DMS114 treated with DMSO at 0.1 percent for 48 hours (cell line): ENCODE results near the gene ARVCF.

Experiments
- DNase-seq: peaks from one replicate; lab custom pipeline; 2025; ENCODE audit not compliant: unreplicated experiment; lab: John Stamatoyannopoulos, UW

The ARVCF gene

DNA sequence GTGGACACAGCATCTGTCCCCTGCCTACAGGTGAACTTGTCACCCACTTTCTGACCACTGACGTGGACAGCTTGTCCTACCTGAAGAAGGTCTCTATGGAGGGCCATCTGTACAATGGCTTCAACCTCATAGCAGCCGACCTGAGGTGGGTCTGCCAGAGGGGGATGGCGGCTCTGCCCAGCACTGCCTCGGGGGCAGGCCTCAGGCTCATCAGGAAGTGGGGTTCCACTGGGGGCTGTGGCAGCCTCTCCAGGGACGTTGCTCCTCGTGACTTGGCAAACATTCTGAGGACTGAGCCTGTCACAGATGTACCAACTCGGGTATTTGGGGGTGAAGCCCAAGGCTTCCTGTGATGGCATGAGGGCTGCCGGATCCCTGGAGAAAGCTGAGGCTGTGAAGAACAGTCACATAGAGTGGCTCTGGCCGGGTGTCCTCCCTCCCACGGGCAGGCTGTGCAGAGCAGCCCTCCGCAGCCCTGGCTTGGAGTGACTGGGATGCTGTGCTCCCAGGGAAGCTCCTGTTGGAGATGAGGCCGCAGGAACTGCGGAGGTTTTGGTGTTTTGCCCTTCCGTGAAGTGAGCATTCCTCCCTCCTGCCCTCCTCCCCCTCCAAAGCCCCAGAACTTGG, 36.9 kb upstream of the ARVCF start:
- DNase-seq = no peak

DNA sequence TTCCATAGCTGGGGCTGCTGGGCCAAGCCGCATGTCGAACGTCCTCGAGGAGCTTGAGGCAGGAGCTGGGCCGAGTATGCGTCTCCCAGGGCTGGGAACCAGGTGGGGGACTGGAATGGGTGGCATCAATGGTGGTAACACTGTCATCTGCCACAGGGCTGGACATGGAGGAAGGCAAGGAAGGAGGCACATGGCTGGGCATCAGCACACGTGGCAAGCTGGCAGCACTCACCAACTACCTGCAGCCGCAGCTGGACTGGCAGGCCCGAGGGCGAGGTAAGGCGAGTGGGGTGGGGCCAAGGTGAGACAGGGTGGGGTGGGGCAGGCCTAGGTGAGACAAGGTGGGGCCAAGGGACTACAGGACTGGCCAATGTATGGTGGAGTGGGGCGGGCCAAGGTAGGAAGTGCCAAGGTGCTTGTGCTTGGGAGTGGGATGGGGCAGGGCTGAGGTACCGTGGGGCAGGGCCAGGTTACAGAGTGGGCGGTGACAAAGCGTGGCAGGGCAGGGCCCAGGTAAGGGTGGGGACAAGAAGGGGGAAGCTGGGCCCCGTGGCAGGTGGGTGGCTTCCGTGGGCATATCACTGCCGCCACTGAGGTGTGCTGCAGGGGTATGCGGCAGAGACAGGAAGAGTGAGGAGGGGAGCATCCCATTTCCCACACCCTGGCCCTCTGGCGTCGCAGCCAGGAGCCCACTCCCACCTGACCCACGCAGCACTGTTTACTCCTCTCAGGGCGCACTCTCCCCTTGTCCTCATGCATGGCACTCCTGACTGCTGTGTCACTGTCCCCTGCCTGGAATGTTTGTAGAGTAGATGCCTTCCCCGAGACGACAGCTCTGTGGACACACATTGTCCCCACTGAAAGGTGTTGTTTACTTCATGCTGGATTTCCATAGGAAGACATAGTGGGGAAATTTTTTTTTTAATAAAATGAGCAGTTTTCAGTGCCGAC, 36.0 kb upstream of the ARVCF start:
- no peak for DNase-seq

DNA sequence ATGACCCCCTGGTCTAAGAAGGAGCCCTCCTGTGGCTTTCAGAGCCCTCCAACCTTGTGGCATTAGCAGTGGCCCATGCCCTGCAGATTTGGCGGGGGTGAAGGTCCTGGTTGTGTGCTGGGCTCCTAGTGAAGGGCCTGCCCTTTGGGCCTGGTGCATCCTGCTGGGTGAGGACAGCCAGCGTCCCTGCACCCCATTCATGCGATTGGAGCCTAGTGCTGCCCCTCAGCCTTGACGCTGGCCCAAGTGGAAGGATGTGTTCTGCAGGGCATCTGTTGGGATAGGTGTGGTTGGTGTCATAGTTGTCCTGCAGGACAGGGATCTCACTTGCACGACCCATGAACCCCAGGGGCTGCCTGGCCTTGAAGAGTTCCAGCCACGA, 35.3 kb upstream of the ARVCF start:
- DNase-seq = no peak

DNA sequence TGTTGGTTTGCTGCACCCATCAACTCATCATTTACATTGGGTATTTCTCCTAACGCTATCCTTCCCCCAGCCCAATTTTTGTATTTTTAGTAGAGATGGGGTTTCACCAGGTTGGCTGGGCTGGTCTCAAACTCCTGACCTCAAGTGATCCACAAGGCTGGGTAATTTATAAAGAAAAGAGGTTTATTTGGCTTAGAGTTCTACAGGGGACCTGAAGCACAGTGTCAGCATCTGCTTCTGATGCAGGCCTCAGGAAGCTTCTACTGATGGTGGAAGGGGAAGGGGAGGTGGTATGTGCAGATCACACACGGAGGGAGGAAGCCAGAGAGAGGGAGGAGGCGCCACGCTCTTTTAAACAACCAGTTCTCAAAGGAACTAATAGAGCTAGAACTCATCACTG, 30.1 kb upstream of the ARVCF start:
- DNase-seq = no peak

DNA sequence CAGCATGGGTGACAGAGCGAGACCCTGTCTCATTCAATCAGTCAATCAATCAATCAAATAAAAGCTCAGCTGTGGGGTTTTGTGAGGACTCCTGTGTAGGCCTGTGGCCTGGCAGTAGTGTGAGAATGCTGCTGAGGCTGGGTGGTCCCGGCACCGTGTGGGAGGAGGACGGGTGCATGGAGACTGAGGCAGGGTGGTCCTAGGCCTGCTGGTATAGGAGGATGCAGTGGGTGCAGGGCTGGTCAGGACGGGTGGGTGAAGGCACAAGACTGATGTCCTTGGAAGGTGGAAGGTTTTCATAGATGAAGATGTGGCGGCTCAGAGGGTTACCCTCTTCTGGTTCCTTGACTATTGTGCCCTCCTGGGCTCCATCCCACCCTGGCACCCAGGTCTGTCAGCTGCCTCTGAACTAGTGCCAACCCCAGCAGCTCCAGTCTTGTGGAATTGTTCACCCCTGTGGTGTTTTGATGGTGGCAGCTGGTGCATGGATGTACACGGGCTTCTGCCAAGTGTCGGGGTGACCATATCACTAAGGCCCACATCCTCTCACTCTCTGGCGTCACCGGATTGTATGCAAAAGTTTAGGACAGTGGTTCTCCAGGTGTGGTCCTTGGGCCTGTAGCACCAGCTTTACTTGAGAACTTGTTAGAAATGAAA, 28.0 kb upstream of the ARVCF start:
- no peak for DNase-seq

DNA sequence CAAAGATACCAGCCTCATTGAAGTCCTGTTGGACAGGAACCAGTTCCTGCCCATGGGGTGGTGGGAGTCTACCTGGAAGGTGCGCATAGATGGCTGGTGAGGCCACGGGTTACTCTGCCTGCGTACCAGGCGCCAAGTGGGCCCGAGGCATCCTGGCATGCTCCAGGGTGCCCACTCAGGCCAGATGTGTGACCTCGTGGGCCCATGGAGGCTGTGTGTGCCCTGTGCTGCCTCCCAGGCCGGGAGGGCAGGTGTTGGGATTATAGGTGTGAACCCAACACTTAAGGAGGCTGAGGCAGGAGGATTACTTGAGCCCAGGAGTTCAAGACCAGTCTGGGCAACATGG, 27.3 kb upstream of the ARVCF start:
- DNase-seq = no peak

DNA sequence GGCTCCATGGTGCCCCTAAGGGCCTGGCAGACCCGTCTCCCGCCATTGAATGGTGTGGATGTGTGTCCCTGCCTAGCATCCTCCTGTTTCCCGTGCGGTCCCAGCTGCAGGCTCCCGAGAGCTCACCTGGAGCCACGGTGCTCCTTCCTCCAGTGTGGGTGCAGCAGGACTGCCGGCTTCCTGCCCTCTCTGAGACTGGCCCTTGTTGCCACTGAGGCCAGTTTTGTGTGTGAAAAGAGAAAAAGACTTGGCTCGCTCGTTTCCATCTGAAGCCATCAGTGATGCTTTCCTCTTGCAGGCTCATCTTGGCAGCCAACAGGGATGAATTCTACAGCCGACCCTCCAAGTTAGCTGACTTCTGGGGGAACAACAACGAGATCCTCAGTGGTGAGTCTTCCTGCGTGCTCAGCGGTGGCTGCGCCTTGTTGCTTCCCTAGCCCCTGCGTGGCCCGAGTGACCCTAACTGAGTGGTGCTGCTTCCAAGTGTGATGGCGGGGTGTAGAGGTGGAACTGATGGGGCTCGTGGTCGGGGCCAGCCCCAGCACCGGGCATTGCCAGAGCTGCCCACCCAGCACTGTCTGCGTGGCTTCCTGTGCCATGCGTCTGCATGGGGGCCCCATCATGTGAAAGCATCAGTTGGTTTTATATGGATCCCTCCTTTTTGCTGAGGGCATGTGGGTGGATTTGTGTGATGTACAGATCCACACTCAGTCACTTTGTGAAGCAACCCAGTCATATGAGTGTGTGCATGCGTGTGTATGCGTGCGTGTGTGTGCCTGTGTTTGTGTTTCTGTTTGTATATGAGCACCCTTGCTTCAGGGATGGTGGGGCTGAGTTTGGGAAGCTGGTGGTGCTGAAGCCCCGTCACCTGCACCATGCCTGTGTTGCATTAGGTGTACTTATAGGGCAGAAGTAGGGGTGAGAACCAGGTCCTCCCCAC, 26.7 kb upstream of the ARVCF start:
- no peak for DNase-seq

DNA sequence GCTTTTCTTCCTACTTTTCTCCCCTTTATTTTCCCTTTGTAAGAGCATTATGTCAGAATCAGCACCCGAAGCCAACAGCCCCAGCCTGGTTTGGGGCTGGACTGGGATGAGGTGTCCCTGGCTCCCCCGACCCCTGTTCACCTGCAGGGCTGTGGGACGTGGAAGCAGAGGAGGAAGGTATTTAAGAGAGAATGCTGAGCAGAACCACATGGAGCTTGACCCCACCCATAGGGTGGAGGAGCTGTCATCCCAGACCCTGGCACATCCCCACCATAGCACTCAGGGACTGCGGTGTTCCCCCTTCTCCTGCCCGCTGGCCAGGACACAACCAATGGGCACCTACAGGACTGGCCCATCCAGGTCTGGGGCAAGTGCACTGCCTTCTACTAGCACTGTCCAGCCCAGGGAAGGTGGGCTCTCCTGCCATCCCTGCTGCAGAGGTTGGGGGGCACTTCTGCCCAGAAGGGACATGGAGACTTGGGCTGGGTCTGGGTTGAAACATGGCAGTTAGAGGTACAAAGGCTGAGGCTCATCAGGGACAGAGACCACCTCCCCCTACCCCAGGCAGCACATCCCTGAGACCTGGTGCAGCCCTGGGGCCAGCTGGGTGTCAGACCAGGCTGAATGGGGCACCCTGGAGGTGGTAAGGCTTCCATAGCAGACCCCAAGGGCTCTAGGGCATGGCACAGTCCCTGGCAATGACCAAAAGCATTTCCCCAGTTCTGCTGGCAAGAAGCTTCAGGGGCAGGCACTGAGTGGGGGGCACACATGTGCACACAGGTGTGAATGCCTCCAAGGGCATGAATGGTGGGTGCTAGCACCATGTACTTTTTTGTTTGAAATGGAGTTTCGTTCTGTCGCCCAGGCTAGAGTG, 23.9 kb upstream of the ARVCF start:
- no peak for DNase-seq

DNA sequence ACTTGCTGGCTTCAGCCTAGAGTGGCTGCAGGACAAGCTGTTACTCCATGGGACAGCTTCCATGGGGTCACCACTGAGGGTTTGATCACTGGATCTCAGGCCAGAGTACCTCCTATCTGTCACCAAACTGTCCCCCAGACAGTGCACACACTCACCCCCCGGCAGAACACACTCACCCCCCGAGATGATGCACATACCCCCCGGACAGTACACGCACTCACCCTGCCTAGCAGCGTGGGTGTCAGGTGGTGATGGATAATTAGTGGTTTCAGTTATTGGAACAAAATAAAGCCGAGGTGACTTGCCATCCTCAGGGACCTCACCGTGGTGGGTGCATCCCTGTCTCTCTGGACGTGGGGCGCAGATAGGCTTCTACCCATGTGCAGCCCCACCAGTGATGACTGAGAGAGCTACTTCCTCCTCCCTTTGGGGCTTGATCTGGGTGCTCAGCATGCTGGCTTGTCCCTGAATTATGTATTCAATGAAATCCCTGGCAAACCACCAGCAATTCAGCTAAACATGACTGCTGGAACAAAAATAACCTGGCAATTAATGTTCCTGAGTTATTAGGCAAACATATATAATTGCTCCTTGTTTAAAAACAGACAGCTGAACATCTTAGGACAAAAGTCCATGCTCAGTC, 23.2 kb upstream of the ARVCF start:
- DNase-seq = no peak

DNA sequence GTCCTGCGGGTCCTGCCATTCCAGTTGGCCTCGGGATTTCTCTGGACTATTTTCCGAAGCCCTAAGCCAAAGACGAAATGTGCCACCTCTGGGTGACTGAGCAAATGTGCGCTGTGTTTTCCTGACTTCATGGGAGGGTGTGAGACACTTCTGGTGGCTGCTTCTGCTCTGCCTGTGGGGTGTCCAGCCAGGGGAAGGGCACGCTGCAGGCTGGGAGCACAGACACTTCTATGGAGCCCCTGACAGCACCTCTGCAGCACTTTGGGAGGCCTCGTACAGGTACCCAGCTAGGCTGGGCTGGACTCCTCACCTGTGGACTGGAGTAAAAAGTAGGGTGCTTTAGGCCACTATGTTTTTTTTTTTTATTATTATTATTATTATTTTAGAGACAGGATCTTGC, 22.0 kb upstream of the ARVCF start:
- DNase-seq = no peak

DNA sequence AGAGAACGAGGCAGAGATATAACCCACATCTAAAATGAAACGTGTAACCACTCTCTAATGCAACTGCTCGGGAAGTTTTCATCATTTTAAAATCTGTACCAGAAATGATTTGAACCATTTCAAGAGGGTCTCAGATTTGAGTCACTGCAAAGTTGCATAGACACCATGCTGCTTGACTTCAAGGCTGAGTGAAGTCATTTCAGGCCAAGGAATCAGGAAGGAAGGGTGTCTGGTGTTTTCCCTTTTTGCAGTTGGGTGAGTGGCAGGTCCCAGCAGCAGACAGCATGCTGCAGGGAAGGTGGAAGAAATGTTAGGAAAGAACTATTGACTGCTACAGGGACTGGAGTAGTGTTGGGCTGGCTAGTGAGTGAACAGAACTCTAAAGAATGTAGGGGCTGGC, 20.8 kb upstream of the ARVCF start:
- no peak for DNase-seq

DNA sequence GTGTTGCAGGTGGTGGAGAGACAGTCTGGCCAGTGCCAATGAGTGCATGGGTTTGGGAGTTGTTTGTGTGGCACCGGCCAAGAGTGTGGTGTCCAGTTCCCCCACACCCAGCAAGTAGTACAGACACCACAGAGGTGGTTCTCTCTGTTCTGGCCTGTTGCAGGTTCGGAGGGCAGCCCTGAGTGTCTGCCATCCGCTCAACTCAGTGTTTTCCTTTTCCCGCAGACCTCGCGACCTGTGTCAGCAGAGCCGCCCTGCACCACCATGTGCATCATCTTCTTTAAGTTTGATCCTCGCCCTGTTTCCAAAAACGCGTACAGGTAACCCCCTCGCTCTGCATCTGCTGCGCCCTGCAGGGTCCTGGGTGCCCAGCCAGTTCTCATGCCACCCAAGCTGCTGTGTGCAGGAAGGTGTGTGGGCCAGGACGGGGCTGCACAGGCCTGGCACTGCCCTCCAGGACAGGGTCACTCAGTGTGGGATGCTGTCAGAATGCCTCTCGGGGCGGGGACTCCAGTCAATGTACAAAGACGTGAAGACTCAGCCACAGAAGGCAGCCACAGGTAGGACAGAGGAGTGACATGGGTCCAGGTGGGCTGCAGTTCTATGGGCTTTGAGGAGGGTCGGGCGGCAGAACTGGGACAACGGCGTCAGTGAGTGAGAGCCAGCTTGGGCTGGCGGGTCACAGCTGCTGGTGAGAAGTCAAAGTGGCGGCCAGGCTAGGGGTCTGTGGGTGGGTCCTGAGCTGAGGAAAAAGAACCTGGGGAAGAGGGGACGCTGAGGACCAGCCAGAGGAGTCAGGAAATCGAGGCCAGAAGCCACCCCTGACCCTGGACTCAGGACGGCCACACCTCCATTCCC, 20.1 kb upstream of the ARVCF start:
- DNase-seq = no peak

DNA sequence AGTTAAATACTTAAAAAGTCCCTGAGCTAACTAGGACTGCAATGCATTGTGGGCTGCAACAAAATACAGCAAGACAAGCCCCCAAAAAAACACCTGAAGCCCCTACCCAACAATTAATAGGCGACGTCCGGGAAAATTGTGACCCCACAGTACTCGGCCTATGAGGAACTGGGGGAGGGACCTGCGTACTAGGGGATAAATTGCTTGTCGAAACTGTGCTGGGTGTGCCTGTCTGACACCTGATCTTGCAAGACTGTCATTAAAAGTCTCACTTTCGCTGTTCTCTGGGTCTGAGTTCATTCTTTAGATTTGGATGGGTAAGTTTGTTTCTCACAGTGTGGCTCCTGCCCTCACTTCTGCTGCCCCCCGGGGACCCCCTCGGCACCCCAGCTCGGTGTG, 19.5 kb upstream of the ARVCF start:
- DNase-seq = no peak

DNA sequence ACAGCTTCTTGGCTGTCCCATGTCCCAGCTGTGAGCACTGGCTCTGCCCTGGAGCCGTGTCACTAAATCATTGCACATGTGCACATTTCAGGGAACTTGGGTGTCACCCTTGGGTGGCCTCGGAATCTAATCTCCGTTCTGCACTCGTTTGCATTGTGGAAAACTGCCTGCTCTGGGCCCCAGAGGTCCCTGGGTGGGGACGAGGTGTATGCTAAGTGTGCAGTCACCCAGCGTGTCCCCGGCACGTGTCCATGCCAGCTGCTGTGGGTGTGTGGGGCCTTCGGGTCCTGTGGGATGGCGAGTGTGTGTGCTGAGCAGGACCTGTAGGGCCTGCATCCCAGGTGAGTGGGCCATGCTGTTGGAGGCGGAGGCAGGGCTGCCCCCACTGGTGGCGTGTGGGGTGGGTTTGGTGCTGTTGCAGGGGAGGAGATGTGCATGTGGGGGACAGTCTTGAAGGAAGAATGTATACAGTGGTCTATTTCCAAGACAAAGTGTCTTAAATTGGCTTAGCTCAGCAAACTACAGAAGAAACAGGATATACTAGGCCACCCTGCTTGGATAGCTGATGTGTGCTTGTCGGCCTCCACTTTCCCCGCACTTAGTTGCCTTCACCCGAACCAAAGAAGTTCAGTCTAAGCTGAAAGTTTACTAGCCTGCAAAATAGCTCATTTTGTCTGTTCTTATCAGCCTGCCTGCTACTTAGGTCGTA, 18.9 kb upstream of the ARVCF start:
- DNase-seq = no peak

DNA sequence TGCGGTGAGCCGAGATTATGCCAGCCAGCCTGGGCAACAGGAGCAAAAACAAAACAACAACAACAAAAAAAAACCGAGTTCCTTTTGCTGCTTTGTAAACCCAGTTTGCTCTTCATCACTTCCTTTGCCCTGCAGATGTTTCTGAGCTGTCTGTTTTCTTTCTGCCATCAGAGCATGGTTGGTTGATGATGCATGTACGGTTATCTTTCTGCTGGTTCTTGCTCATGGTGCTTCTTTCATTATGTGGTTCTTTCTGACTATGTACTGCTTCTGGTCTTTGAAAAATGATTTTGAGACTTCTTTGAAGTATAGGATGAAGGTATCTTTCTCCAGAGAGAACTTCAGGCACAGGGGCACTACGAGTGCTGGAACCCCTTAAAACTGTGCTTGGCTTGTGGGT, 17.5 kb upstream of the ARVCF start:
- no peak for DNase-seq

DNA sequence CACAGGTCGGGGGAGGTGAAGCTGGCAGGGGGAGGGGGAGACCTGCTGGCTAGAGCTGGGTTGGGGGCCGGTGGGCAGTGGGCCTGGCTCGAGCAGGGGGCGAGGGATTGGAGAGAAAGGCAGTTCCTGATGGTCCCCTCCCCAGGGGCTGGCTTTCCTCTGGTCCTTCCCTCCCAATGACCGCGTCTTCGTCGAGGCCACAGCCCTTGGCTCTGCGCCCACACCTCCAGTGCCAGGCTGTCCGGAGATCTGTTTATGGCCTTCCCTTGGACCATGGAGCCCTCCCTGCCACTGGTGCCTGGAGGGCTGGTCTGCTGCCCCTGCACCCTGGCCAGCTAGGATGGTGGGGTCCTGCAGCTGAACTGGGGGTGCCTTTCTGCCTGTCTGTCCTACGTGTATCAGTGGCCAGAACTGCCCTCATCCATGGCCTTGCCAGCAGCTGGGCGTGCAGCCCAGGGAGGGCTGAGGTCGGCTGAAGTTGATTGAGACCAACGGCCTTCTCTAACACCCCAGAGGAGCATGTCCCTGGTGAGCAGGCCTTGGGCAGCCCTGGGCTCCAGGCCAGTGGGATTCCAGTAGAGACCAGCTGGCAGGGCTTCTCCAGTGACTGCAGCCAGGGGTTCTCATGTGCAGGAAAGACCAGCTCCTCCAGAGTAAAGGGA, 16.6 kb upstream of the ARVCF start:
- no peak for DNase-seq

DNA sequence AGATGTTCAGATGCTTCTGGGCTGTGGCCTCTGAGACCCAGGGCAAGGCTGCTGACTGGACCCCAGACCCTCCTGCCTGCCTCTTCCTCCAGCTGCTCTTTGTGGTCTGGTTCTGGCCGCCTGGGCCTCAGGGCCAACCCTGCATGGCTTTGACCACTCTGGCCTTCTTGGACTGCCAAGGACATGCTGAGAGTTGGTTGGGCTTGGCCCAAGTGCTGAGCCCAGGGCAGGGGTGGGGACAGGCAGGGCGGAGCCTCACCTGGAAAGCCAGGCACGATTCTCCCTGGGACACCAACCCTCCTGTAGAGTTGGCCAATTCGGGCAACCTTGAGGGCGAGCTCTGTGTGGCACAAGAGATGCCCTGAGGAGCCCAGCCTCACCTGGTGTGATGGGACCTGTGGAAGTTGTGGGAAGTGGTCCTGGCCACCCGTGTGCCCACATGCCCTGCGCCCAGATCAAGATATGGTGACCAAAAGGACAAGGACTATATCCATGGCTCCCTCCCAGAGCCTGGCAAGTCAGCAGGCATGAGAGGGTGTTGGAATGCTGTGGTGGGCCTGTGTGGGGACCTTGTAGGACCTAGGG, 15.9 kb upstream of the ARVCF start:
- no peak for DNase-seq
